Measurements from ENCODE around the gene CENPW. TPM values are rescaled to one million over a fixed set of nuclear protein-coding genes. Genes with fewer than 3 reads are reported as not detected.

Gene CENPW
- polyA plus RNA-seq, 3 donors: 3.8 to 18.7 (median 17.6) TPM

DNA sequence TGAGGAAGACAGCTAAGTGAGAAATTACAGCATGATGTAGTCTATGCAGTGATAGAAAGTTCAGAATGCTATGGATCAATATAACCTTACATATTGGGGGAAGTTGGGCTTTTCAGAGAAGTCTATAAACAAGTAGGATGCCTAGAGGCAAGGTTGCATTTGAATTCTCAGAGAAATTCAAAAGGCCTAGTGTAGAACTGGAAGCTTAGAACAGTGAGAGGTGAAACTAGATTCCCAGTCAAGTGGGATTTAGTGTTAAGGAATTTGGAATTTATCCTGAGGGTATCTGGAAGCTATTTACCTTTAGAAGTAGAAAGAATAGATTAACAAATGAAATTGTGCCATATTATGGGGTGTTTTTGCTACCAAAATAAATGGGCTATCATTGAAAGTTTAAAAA lies 4.3 kb downstream of the CENPW start:
- peaks cover 5 to 7% of the 10 kb centered on the region in 2 donors for H3K36me3 Mint-ChIP-seq
- no peaks in the 10 kb centered on the region for H3K27me3 ChIP-seq (ENCODE audit: control insufficient read depth in 2 of 2, insufficient read depth in 2 of 2, low read length in 2 of 2)
- H3K4me2 ChIP-seq (replicated peaks; ENCODE audit: extremely low read depth, low read length, poor library complexity, severe bottlenecking): no peak overlapping the region
- no peaks in the 10 kb centered on the region for H4K20me1 ChIP-seq (ENCODE audit: insufficient read depth, low read length)
- H3K4me1 Mint-ChIP-seq: peaks cover 30% of the 10 kb centered on the region
- peaks cover 8 to 9% of the 10 kb centered on the region in 2 donors for H3K36me3 ChIP-seq (replicated peaks in 1 of 2; ENCODE audit: control insufficient read depth in 1 of 2, insufficient read depth in 2 of 2, low read length in 2 of 2)
- intact Hi-C loops (cut with micrococcal nuclease): no loop called here
- no peaks in the 10 kb centered on the region for H3K9me3 ChIP-seq (replicated peaks in 1 of 2; ENCODE audit: control insufficient read depth in 1 of 2, insufficient read depth in 1 of 2, low read length in 2 of 2)
- no peak for DNase-seq
- H3K9ac ChIP-seq (ENCODE audit: insufficient read depth, low read length, poor library complexity, severe bottlenecking): no peak overlapping the region
- peaks cover 56% of the 10 kb centered on the region for H3K79me2 ChIP-seq (ENCODE audit: insufficient read depth, low read length)
- H3K4me3 ChIP-seq (replicated peaks in 1 of 3; ENCODE audit: low read depth in 2 of 3, low read length in 3 of 3): no peak overlapping the region
- H3K4me3 Mint-ChIP-seq: no peak overlapping the region
- TF ChIP-seq, protein P1, sequence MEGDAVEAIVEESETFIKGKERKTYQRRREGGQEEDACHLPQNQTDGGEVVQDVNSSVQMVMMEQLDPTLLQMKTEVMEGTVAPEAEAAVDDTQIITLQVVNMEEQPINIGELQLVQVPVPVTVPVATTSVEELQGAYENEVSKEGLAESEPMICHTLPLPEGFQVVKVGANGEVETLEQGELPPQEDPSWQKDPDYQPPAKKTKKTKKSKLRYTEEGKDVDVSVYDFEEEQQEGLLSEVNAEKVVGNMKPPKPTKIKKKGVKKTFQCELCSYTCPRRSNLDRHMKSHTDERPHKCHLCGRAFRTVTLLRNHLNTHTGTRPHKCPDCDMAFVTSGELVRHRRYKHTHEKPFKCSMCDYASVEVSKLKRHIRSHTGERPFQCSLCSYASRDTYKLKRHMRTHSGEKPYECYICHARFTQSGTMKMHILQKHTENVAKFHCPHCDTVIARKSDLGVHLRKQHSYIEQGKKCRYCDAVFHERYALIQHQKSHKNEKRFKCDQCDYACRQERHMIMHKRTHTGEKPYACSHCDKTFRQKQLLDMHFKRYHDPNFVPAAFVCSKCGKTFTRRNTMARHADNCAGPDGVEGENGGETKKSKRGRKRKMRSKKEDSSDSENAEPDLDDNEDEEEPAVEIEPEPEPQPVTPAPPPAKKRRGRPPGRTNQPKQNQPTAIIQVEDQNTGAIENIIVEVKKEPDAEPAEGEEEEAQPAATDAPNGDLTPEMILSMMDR (IDR thresholded peaks at IDR 0.05): no peak
- no peak overlapping the region for H2AFZ ChIP-seq (ENCODE audit: insufficient read depth, low read depth, low read length, poor library complexity, severe bottlenecking)
- no peaks in the 10 kb centered on the region for H3K27me3 Mint-ChIP-seq (ENCODE audit: low read depth in 3 of 3)
- H3K27ac ChIP-seq (ENCODE audit: low read depth in 1 of 2, low read length in 2 of 2): no peak overlapping the region
- no peaks in the 10 kb centered on the region for H3K9me3 Mint-ChIP-seq
- peaks cover 21 to 24% of the 10 kb centered on the region in 2 donors for H3K4me1 ChIP-seq (ENCODE audit: control insufficient read depth in 1 of 2, insufficient read depth in 2 of 2, low read length in 2 of 2)
- no peak overlapping the region for H3K27ac Mint-ChIP-seq

DNA sequence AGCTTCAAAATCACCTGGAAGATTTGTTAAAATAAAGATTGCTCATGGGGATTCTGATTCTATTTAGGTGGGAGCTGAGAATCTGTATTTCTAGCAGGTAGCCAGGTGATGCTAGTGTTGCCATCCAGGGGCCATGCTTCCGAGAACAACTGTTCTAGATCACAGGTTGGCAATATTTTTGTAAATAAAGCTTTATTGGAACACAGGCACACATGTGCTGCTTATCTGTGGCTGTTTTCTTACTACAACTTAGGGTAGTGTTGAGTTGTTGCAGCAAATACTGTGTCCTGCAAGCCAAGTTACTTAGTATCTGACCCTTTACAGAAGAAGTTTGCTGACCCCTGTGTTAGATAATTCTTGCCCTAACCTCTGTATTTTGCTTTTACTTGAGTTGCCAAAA lies 12.0 kb downstream of the CENPW start:
- H3K36me3 Mint-ChIP-seq: peaks cover 11 to 25% of the 10 kb centered on the region in 2 donors
- H3K27ac Mint-ChIP-seq: no peak overlapping the region
- no peak for DNase-seq
- Histone ChIP-seq H3K79me2 (ENCODE audit: insufficient read depth, low read length) (no peaks in the 10 kb centered on the region), H3K4me2 (replicated peaks; ENCODE audit: extremely low read depth, low read length, poor library complexity, severe bottlenecking) (no peak overlapping the region), H2AFZ (ENCODE audit: insufficient read depth, low read depth, low read length, poor library complexity, severe bottlenecking) (no peak overlapping the region), H3K4me1 (ENCODE audit: control insufficient read depth in 1 of 2, insufficient read depth in 2 of 2, low read length in 2 of 2) (no peaks in the 10 kb centered on the region), H3K9me3 (replicated peaks in 1 of 2; ENCODE audit: control insufficient read depth in 1 of 2, insufficient read depth in 1 of 2, low read length in 2 of 2) (peaks cover 0 to 2% of the 10 kb centered on the region in 2 donors), H3K27ac (ENCODE audit: low read depth in 1 of 2, low read length in 2 of 2) (no peak overlapping the region), H4K20me1 (ENCODE audit: insufficient read depth, low read length) (no peaks in the 10 kb centered on the region), H3K4me3 (replicated peaks in 1 of 3; ENCODE audit: low read depth in 2 of 3, low read length in 3 of 3) (no peak overlapping the region), H3K9ac (ENCODE audit: insufficient read depth, low read length, poor library complexity, severe bottlenecking) (no peak overlapping the region), H3K27me3 (ENCODE audit: control insufficient read depth in 2 of 2, insufficient read depth in 2 of 2, low read length in 2 of 2) (no peaks in the 10 kb centered on the region), H3K36me3 (replicated peaks in 1 of 2; ENCODE audit: control insufficient read depth in 1 of 2, insufficient read depth in 2 of 2, low read length in 2 of 2) (peaks cover 9 to 18% of the 10 kb centered on the region in 2 donors)
- H3K4me1 Mint-ChIP-seq: no peaks in the 10 kb centered on the region
- WGBS (ENCODE audit: insufficient coverage): 100% methylated on average over 1 of the region's 1 CpG
- no peak overlapping the region for H3K4me3 Mint-ChIP-seq
- TF ChIP-seq, protein P1 (IDR thresholded peaks at IDR 0.05): no peak
- intact Hi-C loops (cut with micrococcal nuclease): no loop called here
- peaks cover 0 to 5% (median 0%) of the 10 kb centered on the region in 7 donors for H3K9me3 Mint-ChIP-seq
- H3K27me3 Mint-ChIP-seq (ENCODE audit: low read depth in 3 of 3): no peaks in the 10 kb centered on the region

All from CD14-positive monocyte (primary cell).